HG03571 (cell line): Measurements from ENCODE around the gene SLC24A4.
"Not testable (repeated sequence)": the region's sequence is repeated elsewhere in the genome, so short reads cannot be mapped to it uniquely, and the experiment has no call there.

Experiments
- ATAC-seq: cut with Tn5 transposase; IDR thresholded peaks from one replicate; pipeline ENCODE4 v1.9.1; 2021; ENCODE audit not compliant: unreplicated experiment

The SLC24A4 gene

GRCh38 chr14:92515546-92516343 lies 192.8 kb downstream of the SLC24A4 start:
- no peak for ATAC-seq

- no peak for ATAC-seq
These were observed 193.5 kb downstream of the SLC24A4 start for GRCh38 chr14:92516344-92516965.

GRCh38 chr14:92516966-92517506 lies 194.1 kb downstream of the SLC24A4 start:
- no peak for ATAC-seq

GRCh38 chr14:92517761-92518160 lies 194.8 kb downstream of the SLC24A4 start:
- ATAC-seq: no peak

- ATAC-seq: peak; percentile 18
These were observed 196.5 kb downstream of the SLC24A4 start for GRCh38 chr14:92519246-92520101.

GRCh38 chr14:92520102-92521057 lies 197.4 kb downstream of the SLC24A4 start:
- peak; percentile 57 for ATAC-seq

GRCh38 chr14:92521058-92521415 lies 198.1 kb downstream of the SLC24A4 start:
- ATAC-seq: no peak

GRCh38 chr14:92523752-92524151 lies 200.8 kb downstream of the SLC24A4 start:
- no peak for ATAC-seq

- no peak for ATAC-seq
These were observed 201.7 kb downstream of the SLC24A4 start for GRCh38 chr14:92524602-92525185.

- ATAC-seq: no peak
These were observed 202.5 kb downstream of the SLC24A4 start for GRCh38 chr14:92525322-92526095.

- ATAC-seq: no peak
These were observed 204.8 kb downstream of the SLC24A4 start for GRCh38 chr14:92527721-92528120.

GRCh38 chr14:92528486-92529100 lies 205.6 kb downstream of the SLC24A4 start:
- ATAC-seq: no peak

- ATAC-seq: no peak
These were observed 206.9 kb downstream of the SLC24A4 start for GRCh38 chr14:92529903-92530302.

GRCh38 chr14:92531106-92531873 lies 208.3 kb downstream of the SLC24A4 start:
- ATAC-seq: no peak

GRCh38 chr14:92532490-92533163 lies 209.7 kb downstream of the SLC24A4 start:
- no peak for ATAC-seq

- ATAC-seq: no peak
These were observed 212.1 kb downstream of the SLC24A4 start for GRCh38 chr14:92534932-92535643.

- ATAC-seq: not testable (repeated sequence)
These were observed 213.3 kb downstream of the SLC24A4 start for GRCh38 chr14:92536231-92536630.
